IMR-90 (cell line): ENCODE data around the gene SPHK2. TPM values are rescaled to one million over a fixed set of nuclear protein-coding genes. Genes with fewer than 3 reads are reported as not detected.

Source experiments
- ATAC-seq: fragments of 200-7000 bp; cut with Tn5 transposase; 2 replicates; pipeline ENCODE4 v1.9.1; 2020; ENCODE audit warnings: low read depth, mild to moderate bottlenecking, moderate library complexity
- BruUV-seq: library from RNA; stranded (reverse); fragments of 400-500 nt; replicated peaks from 2 replicates; lab custom pipeline; 2021; lab: Mats Ljungman, UMichigan
- CTCF ChIA-PET: fragments of 300-600 bp; formaldehyde crosslinking; extraction: SDS; loops from one replicate; lab custom pipeline; 2021; ENCODE audit warnings: antibody characterized with exemption; lab: Yijun Ruan, JAX
- POLR2A ChIA-PET: fragments of 300-600 bp; sonication (Branson Sonifier 250); formaldehyde crosslinking; loops from one replicate; lab custom pipeline; 2022; ENCODE audit warnings: antibody characterized with exemption; ENCODE audit not compliant: unreplicated experiment; lab: Charles Lee
- DNase-seq: peaks from one replicate; pipeline ENCODE4 v3.0.0; 2013
- H2AFZ ChIP-seq: replicated peaks from 2 replicates; pipeline ENCODE3; 2013; ENCODE audit warnings: low read length, mild to moderate bottlenecking; ENCODE audit not compliant: poor library complexity
- H2AK5ac ChIP-seq: 2 replicates; pipeline ENCODE4 v1.6.1; 2013; ENCODE audit warnings: low read depth, low read length, inconsistent platforms
- H2AK9ac ChIP-seq: replicated peaks from 2 replicates; pipeline ENCODE3; 2013; ENCODE audit warnings: mild to moderate bottlenecking, low read depth, low read length, moderate library complexity; ENCODE audit not compliant: poor library complexity
- H2BK120ac ChIP-seq: 2 replicates; pipeline ENCODE4 v1.6.1; 2013; ENCODE audit warnings: low read depth, low read length, inconsistent platforms
- H2BK15ac ChIP-seq: 3 replicates; pipeline ENCODE4 v1.6.1; 2013; ENCODE audit warnings: low read depth, low read length, inconsistent platforms
- H2BK20ac ChIP-seq: 2 replicates; pipeline ENCODE4 v1.6.1; 2013; ENCODE audit warnings: low read depth, mild to moderate bottlenecking, inconsistent platforms, low read length, moderate library complexity
- H2BK5ac ChIP-seq: 2 replicates; pipeline ENCODE4 v1.6.1; 2013; ENCODE audit warnings: mild to moderate bottlenecking, low read depth, low read length, inconsistent platforms; ENCODE audit not compliant: poor library complexity, severe bottlenecking
- H3K14ac ChIP-seq: replicated peaks from 2 replicates; pipeline ENCODE4 v1.6.1; 2013; ENCODE audit warnings: low read depth, low read length, inconsistent platforms
- H3K18ac ChIP-seq: 2 replicates; pipeline ENCODE4 v1.6.1; 2013; ENCODE audit warnings: low read depth, low read length, control low read depth
- H3K23ac ChIP-seq: 2 replicates; pipeline ENCODE4 v1.6.1; 2013; ENCODE audit warnings: low read depth, low read length, inconsistent platforms
- H3K27ac ChIP-seq: 2 replicates; pipeline ENCODE4 v1.5.1; 2013; ENCODE audit warnings: mild to moderate bottlenecking, control low read depth, low read length; ENCODE audit not compliant: insufficient read depth
- H3K27me3 ChIP-seq: 2 replicates; pipeline ENCODE4 v1.6.1; 2013; ENCODE audit warnings: low read length; ENCODE audit not compliant: control insufficient read depth, insufficient read depth
- H3K36me3 ChIP-seq: 2 replicates; pipeline ENCODE4 v1.6.1; 2013; ENCODE audit warnings: low read length, mixed read lengths; ENCODE audit not compliant: control insufficient read depth, insufficient read depth
- H3K4ac ChIP-seq: 2 replicates; pipeline ENCODE4 v1.6.1; 2013; ENCODE audit warnings: low read depth, low read length, inconsistent platforms
- H3K4me1 ChIP-seq: 2 replicates; pipeline ENCODE4 v1.6.1; 2013; ENCODE audit warnings: low read length, mixed read lengths; ENCODE audit not compliant: control insufficient read depth, insufficient read depth
- H3K4me2 ChIP-seq: 2 replicates; pipeline ENCODE4 v1.6.1; 2013; ENCODE audit warnings: low read depth, mild to moderate bottlenecking, control low read depth, low read length, moderate library complexity
- H3K4me3 ChIP-seq: 2 replicates; pipeline ENCODE4 v1.5.1; 2013; ENCODE audit warnings: low read depth, mild to moderate bottlenecking, control low read depth, low read length, moderate library complexity; ENCODE audit not compliant: insufficient read depth
- H3K56ac ChIP-seq: 2 replicates; pipeline ENCODE4 v1.6.1; 2013; ENCODE audit warnings: low read length, inconsistent platforms; ENCODE audit not compliant: insufficient read depth; ENCODE audit errors: extremely low read depth
- H3K79me1 ChIP-seq, 2 experiments: 2 replicates each; pipeline ENCODE4 v1.6.1; 2013; ENCODE audit warnings: low read length in 2 of 2, inconsistent platforms in 1 of 2, low read depth in 1 of 2
- H3K9ac ChIP-seq: 2 replicates; pipeline ENCODE4 v1.6.1; 2013; ENCODE audit warnings: low read depth, low read length, control low read depth
- H3K9me1 ChIP-seq: 2 replicates; pipeline ENCODE4 v1.6.1; 2013; ENCODE audit warnings: low read length, inconsistent platforms; ENCODE audit not compliant: insufficient read depth
- H3K9me3 ChIP-seq: 2 replicates; pipeline ENCODE4 v1.6.1; 2013; ENCODE audit warnings: low read length; ENCODE audit not compliant: control insufficient read depth, insufficient read depth
- H4K20me1 ChIP-seq: 2 replicates; pipeline ENCODE4 v1.6.1; 2013; ENCODE audit warnings: low read length, inconsistent platforms; ENCODE audit not compliant: insufficient read depth
- H4K5ac ChIP-seq: 2 replicates; pipeline ENCODE4 v1.6.1; 2013; ENCODE audit warnings: mild to moderate bottlenecking, low read depth, low read length, control low read depth
- H4K8ac ChIP-seq, 2 experiments: 2 replicates each; pipeline ENCODE4 v1.6.1; 2013; ENCODE audit warnings: low read depth in 2 of 2, low read length in 2 of 2, control low read depth in 1 of 2, inconsistent platforms in 1 of 2
- H4K91ac ChIP-seq: 2 replicates; pipeline ENCODE4 v1.6.1; 2013; ENCODE audit warnings: low read depth, low read length, inconsistent platforms; ENCODE audit not compliant: insufficient read depth
- BHLHE40 ChIP-seq: fragments of 150-350 bp; IDR thresholded peaks from 2 replicates; pipeline ENCODE4 v1.6.1; 2016; ENCODE audit warnings: mild to moderate bottlenecking, low read depth, low read length
- CEBPB ChIP-seq: IDR thresholded peaks from 2 replicates; pipeline ENCODE4 v1.6.1; 2012; ENCODE audit warnings: low read depth, low read length, improper control_type of control experiment
- CHD1 ChIP-seq: IDR thresholded peaks from 2 replicates; pipeline ENCODE4 v1.6.1; 2012; ENCODE audit warnings: low read depth, low read length, improper control_type of control experiment
- ELK1 ChIP-seq: fragments of 150-350 bp; IDR thresholded peaks from 2 replicates; pipeline ENCODE4 v1.6.1; 2016; ENCODE audit warnings: low read depth, mild to moderate bottlenecking, low read length, moderate library complexity, borderline replicate concordance
- MAFK ChIP-seq: IDR thresholded peaks from 2 replicates; pipeline ENCODE4 v1.6.1; 2012; ENCODE audit warnings: low read depth, low read length, improper control_type of control experiment
- POLR2A ChIP-seq: IDR thresholded peaks from 2 replicates; pipeline ENCODE4 v1.6.1; 2012; ENCODE audit warnings: mild to moderate bottlenecking, low read depth, low read length
- RAD21 ChIP-seq: IDR thresholded peaks from 2 replicates; pipeline ENCODE4 v1.6.1; 2012; ENCODE audit warnings: low read length, improper control_type of control experiment
- RCOR1 ChIP-seq: IDR thresholded peaks from 2 replicates; pipeline ENCODE4 v1.6.1; 2012; ENCODE audit warnings: mild to moderate bottlenecking, low read length, improper control_type of control experiment; ENCODE audit not compliant: insufficient replicate concordance
- RFX5 ChIP-seq: IDR thresholded peaks from 2 replicates; pipeline ENCODE4 v1.8.0; 2012; ENCODE audit warnings: low read depth, mild to moderate bottlenecking, low read length, moderate library complexity
- SMC3 ChIP-seq: fragments of 150-350 bp; IDR thresholded peaks from 2 replicates; pipeline ENCODE4 v1.6.1; 2016; ENCODE audit warnings: low read depth, mild to moderate bottlenecking, antibody characterized with exemption, low read length, moderate library complexity
- USF2 ChIP-seq: fragments of 150-350 bp; IDR thresholded peaks from 2 replicates; pipeline ENCODE4 v1.6.1; 2017; ENCODE audit warnings: mild to moderate bottlenecking, antibody characterized with exemption, low read length, low read depth
- WGBS, 2 experiments: methylation state at CpG; one replicate each; pipeline versions ENCODE4 v1.1.5 to v1.1.7; 2013; ENCODE audit warnings: missing lambda C conversion rate in 2 of 2; ENCODE audit not compliant: insufficient read length in 1 of 2; ENCODE audit errors: extremely low coverage in 2 of 2; 5-methylcytosine and 5-hydroxymethylcytosine counted together
- dilution Hi-C: fragments of 300-500 bp; cut with HindIII; formaldehyde crosslinking; loops from one replicate; pipeline ENCODE4 v1.14.3; 2018; ENCODE audit warnings: low sequenced_read_pairs; ENCODE audit not compliant: unreplicated experiment
- in situ Hi-C: fragments of 300-500 bp; cut with MboI; formaldehyde crosslinking; loops from 3 replicates; pipeline ENCODE4 v1.14.3; 2019; ENCODE audit warnings: low sequenced_read_pairs, inconsistent platforms, mixed read lengths
- intact Hi-C: fragments of 100-400 bp; cut with micrococcal nuclease; formaldehyde crosslinking; loops from 2 replicates; pipeline ENCODE4 v1.10.0; 2022
- polyA plus RNA-seq, 3 experiments: library from polyadenylated mRNA; depleted of rRNA; stranded (reverse); fragments of >200 nt; gene quantifications; 2 replicates each; pipeline ENCODE4 v1.2.3, GENCODE V29; 2012; ENCODE audit warnings: low replicate concordance in 1 of 3
- total RNA-seq: library from RNA; depleted of rRNA; stranded (reverse); fragments of >200 nt; gene quantifications from 2 replicates; pipeline ENCODE4 v1.2.3, GENCODE V29; 2012

The SPHK2 gene
- total and polyA plus RNA-seq, 2 of the 4 experiments (the other 2 are of a cell fraction), result 1.6 to 9.9 TPM

- no peak overlapping the region for H3K18ac ChIP-seq
- peaks cover 2% of the 10 kb centered on the region; the same call in 1 of the 2 replicates for H3K27me3 ChIP-seq
- no peak overlapping the region for H3K56ac ChIP-seq
- H2BK15ac ChIP-seq, result no peak overlapping the region
- BruUV-seq, result no TSS peak
- H3K4me2 ChIP-seq, result peak overlapping the region; percentile 40; the same call in 1 of the 2 replicates
- H4K5ac ChIP-seq, result no peak overlapping the region
- 25% methylated on average over 8 of the region's 16 CpGs; no CpG with 5 or more reads in 1 of the 2 experiments for WGBS, 2 experiments
- ChIA-PET CTCF (interaction anchor here (0.6 to 1.1 kb wide), 2 partner anchors 108 to 136 kb away, joined by 3 to 5 read pairs; no protein-coding TSS in a partner anchor), POLR2A (interaction anchor here (0.5 kb wide), 1 partner anchor 240 kb away, joined by 3 read pairs; no protein-coding TSS in a partner anchor)
- H3K9ac ChIP-seq, result no peak overlapping the region
- H4K91ac ChIP-seq, result no peak overlapping the region
- TF ChIP-seq USF2 (peak; percentile 92), RCOR1 (peak; percentile 32), ELK1 (no peak), SMC3 (no peak), RFX5 (peak; percentile 91), RAD21 (no peak), CEBPB (peak; percentile 75), BHLHE40 (peak; percentile 99), POLR2A (no peak), MAFK (peak; percentile 25; the same call in 1 of the 2 replicates), CHD1 (0 out of 2 replicates have a peak, but pooled peaks have one; percentile 58)
- H3K79me1 ChIP-seq, result no peaks in the 10 kb centered on the region
- peaks cover 3% of the 10 kb centered on the region; the same call in 1 of the 2 replicates for H3K9me1 ChIP-seq
- no peak overlapping the region for H3K23ac ChIP-seq
- H4K20me1 ChIP-seq, result no peaks in the 10 kb centered on the region
- H3K4ac ChIP-seq, result no peak overlapping the region
- peak overlapping the region; percentile 38; the same call in 1 of the 2 replicates for H2AK5ac ChIP-seq
- H3K4me3 ChIP-seq, result no peak overlapping the region
- H2BK120ac ChIP-seq, result no peak overlapping the region
- H3K4me1 ChIP-seq, result peaks cover 3% of the 10 kb centered on the region
- peak; percentile 95 for DNase-seq
- peak; percentile 89 for ATAC-seq
- H3K9me3 ChIP-seq, result no peaks in the 10 kb centered on the region
- dilution Hi-C loops, result no loop called here
- no peak overlapping the region for H4K8ac ChIP-seq
- H3K36me3 ChIP-seq, result no peaks in the 10 kb centered on the region
- in situ Hi-C loops, result no loop called here
- no peak overlapping the region for H2BK5ac ChIP-seq
- no peak overlapping the region for H2AK9ac ChIP-seq
- no peak overlapping the region for H2BK20ac ChIP-seq
- intact Hi-C loops, result no loop called here
- H2AFZ ChIP-seq, result peak overlapping the region; percentile 26
- H3K14ac ChIP-seq, result no peak overlapping the region
- no peak overlapping the region for H3K27ac ChIP-seq
These were observed 37.7 kb downstream of the SPHK2 start for GRCh38 chr19:48656840-48657474.
